ENCODE measurements around the gene GJB3.
"Not testable (repeated sequence)": the region's sequence is repeated elsewhere in the genome, so short reads cannot be mapped to it uniquely, and the experiment has no call there.

Gene GJB3

GRCh38 chr1:34786521-34787325 lies 5.7 kb downstream of the GJB3 start:
- DNase-seq (ENCODE audit: low read depth) = peak; percentile 68

DNA sequence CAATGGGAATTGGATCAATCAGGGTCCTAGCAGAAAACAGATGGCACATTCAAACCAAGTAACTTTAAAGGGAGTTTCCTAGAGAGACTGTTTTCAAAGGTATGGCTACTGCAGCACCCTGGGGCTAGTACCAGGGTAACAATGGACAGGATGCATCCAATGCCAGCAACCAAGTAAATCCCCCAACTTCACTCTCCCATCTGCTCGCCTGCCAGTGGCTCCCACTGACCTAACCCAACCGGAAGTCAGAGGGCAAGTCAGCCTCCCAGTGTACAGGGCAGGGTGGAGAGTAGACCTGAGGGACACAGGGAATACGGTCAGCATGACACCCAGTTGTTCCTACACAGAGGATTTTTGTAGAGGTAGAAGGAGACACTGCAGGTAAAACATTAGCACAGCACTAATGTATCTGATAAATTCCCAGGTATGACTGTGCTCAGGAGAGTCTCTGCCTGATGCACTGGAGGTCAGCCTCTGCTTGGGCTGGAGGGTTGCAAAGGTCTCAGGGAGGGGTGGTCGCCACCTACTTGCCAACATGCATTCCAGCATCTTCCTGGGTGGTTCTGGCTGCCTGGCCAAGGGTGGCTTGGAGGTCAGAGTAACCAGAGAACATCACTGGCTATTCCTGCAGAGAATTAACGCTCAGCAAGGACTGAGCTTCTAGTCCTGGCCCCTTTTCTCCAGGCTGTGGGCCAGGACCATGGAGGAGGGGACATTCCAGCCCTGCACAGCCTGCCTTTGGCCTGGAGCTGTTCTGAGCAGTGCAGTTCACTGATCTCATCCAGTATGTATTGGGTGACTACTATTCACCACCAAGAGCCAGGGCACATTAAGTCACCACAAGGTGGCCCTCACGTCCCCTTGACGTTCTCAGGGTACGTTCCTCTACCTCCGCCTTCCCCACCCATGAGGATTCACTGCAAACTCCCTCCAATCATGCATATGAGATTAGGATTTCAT lies 6.7 kb downstream of the GJB3 start:
- DNase-seq (ENCODE audit: low read depth) = peak; percentile 62

GRCh38 chr1:34790985-34791384 lies 10.0 kb downstream of the GJB3 start:
- no peak for DNase-seq (ENCODE audit: low read depth)

- DNase-seq (ENCODE audit: low read depth) = no peak
Measured at GRCh38 chr1:34792424-34792823, 11.4 kb downstream of the GJB3 start.

- no peak for DNase-seq (ENCODE audit: low read depth)
Measured at GRCh38 chr1:34792868-34793727, 12.1 kb downstream of the GJB3 start, which contains the start of gene GJA4. Gene GJA4, plus strand, starts transcription at chr1:34792999. Its CDS starts 1,215 bp downstream, at chr1:34794214.

DNA sequence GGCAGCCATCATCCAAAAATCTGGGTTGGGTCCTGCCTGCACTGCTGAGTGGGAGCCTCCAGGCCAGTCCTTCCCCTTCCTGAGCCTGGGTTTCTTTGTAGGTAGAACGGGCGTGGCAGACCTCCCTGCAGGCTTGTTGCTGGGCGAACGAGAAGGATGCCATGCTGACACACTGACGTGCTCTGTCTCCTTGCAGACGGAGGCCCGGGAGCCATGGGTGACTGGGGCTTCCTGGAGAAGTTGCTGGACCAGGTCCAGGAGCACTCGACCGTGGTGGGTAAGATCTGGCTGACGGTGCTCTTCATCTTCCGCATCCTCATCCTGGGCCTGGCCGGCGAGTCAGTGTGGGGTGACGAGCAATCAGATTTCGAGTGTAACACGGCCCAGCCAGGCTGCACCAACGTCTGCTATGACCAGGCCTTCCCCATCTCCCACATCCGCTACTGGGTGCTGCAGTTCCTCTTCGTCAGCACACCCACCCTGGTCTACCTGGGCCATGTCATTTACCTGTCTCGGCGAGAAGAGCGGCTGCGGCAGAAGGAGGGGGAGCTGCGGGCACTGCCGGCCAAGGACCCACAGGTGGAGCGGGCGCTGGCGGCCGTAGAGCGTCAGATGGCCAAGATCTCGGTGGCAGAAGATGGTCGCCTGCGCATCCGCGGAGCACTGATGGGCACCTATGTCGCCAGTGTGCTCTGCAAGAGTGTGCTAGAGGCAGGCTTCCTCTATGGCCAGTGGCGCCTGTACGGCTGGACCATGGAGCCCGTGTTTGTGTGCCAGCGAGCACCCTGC lies 13.2 kb downstream of the GJB3 start:
- DNase-seq (ENCODE audit: low read depth) = no peak

GRCh38 chr1:34794790-34795180 lies 13.8 kb downstream of the GJB3 start:
- DNase-seq (ENCODE audit: low read depth) = no peak

DNA sequence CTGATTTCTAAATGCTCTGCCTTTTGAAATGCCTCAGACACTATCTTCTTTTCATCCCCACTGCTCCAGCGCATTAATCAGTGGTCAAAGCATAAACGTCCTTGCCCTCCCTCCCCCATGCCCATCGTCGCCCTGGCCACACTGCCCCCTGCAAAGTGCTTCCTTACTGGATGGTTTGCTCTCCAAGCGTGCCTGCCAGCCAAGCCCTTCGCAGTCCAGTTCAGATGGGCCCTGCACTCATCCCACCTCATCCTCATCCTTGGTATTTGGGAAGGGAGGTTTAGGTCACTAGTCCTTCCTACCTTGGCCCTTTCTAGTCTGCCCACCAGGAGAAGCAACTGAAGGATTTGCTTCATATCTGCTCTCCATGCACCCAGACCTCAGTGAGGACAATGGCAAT lies 14.9 kb downstream of the GJB3 start:
- DNase-seq (ENCODE audit: low read depth) = no peak

GRCh38 chr1:34796990-34797389 lies 16.0 kb downstream of the GJB3 start:
- DNase-seq (ENCODE audit: low read depth) = no peak

- no peak for DNase-seq (ENCODE audit: low read depth)
Measured at GRCh38 chr1:34800214-34800613, 19.2 kb downstream of the GJB3 start.

DNA sequence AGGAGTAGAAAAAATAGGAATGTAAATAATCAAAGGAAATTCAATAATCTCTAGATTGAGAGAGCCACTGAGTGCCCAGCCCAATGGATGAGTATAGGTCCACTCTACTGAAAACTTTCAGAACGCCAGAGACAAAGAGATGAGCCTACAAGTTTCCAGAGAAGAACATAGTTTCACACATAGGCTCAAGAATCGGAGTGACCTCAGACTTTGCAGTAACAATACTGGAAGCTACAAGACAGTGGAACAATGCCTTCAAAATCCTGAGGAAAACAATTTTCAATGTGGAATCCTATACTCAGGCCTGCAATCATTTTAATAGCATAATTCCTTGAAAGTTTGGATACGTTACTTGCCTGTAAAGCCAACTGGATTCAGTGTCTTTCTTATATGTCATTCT lies 22.8 kb downstream of the GJB3 start:
- DNase-seq (ENCODE audit: low read depth) = no peak

- DNase-seq (ENCODE audit: low read depth) = no peak
Measured at GRCh38 chr1:34806396-34806795, 25.4 kb downstream of the GJB3 start.

DNA sequence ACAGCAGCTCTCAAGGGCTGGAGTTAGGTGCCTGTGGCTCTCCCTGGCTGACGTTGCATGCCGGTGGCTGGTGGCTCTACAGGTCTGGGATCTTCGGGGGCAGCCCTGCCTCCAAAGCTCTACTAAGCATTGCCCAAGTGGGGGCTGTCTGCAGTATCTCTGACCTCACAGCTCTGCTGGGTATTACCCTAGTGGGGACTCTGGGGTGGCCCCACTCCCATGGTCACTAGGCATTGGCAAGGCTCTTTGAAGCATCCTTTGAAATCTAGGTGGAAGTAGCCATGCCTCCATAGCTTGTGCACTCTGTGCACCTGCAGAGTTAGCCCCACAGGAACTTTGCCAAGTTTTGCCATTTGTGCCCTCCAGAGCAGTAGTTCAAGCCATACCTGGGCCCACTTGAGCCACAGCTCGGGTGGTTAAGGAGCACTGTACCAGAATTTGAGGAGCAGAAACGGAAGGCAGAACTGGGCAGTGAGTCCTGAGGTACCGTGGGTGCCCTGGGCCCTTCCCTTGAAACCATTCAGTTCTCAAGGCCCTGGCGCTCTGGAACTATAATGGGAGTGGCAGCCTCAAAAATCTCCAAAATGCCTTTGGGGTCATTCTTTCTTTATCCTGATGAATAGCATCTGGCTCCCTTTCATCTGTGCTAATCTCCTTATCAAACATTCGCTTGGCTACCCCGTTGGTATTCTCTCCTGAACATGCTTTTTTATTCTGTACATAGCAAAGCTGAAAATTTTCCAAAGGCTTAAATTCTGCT lies 27.2 kb downstream of the GJB3 start:
- no peak for DNase-seq (ENCODE audit: low read depth)

- DNase-seq (ENCODE audit: low read depth) = not testable (repeated sequence)
Measured at GRCh38 chr1:34810781-34811180, 29.8 kb downstream of the GJB3 start.

DNA sequence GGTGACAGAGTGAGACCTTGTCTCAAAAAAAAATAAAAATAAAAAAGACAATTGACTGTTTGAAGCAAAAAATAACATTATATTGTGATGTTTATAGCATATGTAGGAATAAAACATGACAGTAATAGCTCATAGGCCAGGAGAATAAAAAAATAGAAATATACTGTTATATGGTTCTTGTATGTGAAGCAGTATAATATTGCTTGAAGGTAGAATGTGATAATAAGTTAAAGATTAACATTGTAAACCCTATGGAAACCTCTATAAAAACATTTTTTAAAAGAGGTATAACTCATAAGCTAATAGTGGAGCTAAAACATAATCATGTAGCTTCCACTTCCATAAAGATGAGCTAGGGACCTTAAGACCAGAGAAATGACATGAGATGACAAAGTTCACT lies 35.3 kb downstream of the GJB3 start:
- no peak for DNase-seq (ENCODE audit: low read depth)

GRCh38 chr1:34816778-34817177 lies 35.8 kb downstream of the GJB3 start:
- DNase-seq (ENCODE audit: low read depth) = no peak

DNA sequence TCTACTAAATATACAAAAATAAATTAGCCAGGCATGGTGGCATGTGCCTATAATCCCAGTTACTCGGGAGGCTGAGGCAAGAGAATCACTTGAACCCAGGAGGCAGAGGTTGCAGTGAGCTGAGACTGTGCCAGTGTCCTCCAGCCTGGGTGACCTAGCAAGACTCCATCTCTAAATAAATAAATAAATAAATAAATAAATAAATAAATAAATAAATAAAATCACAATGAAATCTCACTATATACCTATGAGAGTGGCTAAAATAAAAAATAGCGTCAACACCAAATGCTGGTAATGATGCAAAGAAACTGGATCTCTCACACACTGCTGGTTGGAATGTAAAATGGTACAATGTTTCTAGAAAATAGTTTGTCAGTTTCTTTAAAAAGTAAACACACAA lies 37.8 kb downstream of the GJB3 start:
- not testable (repeated sequence) for DNase-seq (ENCODE audit: low read depth)

DNA sequence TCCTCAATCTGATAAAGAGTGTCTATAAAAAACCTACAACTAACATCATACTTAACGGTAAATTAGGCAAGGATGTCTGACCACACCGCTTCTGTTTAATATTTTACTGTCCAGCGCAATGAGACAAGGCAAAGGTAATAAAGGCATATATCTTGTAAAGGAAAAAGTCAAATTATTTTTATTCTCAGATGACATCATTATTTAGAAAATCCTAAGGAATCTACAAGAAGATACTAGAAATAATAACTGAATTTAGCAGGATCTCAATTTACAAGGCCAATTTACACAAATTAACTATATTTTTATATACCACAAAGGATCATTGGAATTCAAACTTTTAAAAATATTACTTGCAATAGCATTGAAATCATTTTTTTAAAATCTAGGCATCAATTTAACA lies 41.2 kb downstream of the GJB3 start:
- no peak for DNase-seq (ENCODE audit: low read depth)

DNA sequence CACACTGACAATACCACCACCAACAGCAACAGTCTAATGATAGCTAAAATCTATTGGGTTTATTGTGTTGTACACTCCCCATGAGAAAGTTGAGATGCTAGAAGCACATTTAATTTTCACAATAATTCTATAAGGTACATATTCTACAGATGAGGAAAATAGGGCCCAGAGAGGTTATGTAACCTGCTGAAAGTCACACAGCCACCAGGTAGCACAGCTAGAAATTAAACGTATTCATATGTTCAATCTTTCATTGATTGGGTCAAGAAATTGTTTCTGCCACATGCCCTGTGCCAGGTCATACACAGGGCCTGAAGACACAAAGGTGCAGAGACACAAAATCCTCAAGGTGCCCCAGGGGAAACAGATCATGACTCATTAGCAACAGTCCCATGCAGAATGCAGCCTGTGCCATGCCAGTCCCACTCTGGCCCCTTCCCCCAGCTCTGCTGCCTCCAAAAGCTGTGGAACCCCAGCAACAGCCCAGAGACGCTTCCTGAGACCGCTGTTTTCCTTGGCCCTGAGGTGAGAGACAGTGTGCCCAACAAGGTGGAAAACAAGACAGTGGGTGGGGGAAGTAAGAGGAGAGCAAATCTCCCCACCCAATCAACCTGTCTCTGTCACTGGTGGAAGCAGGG lies 43.9 kb downstream of the GJB3 start:
- DNase-seq (ENCODE audit: low read depth) = no peak

Data from CMK (cell line).